ENCODE data around the gene RBAK.

GRCh38 chr7:4996696-4997222, 48.9 kb upstream of the RBAK start:
- TF ChIP-seq CTCF (IDR thresholded peaks at IDR 0.05) (no peak), POLR2A (IDR thresholded peaks at IDR 0.05) (no peak)
